ENCODE results near the gene DHRS1. TPM values are rescaled to one million over a fixed set of nuclear protein-coding genes. Genes with fewer than 3 reads are reported as not detected.

DHRS1 gene
- total RNA-seq, 1 experiment from 2014 or later: 8.9 TPM

- Histone ChIP-seq H3K4me3 (ENCODE audit: low read depth in 2 of 2, low read length in 2 of 2) (no peak overlapping the region), H3K27me3 (ENCODE audit: control insufficient read depth, insufficient read depth, low read length) (no peaks in the 10 kb centered on the region), H3K27ac (ENCODE audit: low read length) (no peak overlapping the region), H3K9me3 (ENCODE audit: control insufficient read depth, insufficient read depth, low read depth, low read length) (no peaks in the 10 kb centered on the region), H3K4me1 (ENCODE audit: control insufficient read depth, insufficient read depth, low read length) (no peaks in the 10 kb centered on the region), H3K36me3 (ENCODE audit: control insufficient read depth, insufficient read depth, low read length) (no peaks in the 10 kb centered on the region)
- ATAC-seq: no peak
- intact Hi-C loops (cut with micrococcal nuclease; ENCODE audit: unreplicated experiment) (no loop called here), in situ Hi-C loops (cut with HindIII; ENCODE audit: low pct_unique_long_range_greater_than_20kb, low sequenced_read_pairs) (no loop called here)
- TF ChIP-seq POLR2AphosphoS5 (IDR thresholded peaks at IDR 0.05; ENCODE audit: low read depth, low read length): no peak
- BruUV-seq (replicated peaks): no TSS peak
- DNase-seq (ENCODE audit: low read depth, low spot score): no peak
- ChIA-PET CTCF (interaction anchor here (0.5 kb wide), 1 partner anchor 43 kb away, joined by 3 read pairs; no protein-coding TSS in a partner anchor), POLR2A (no interaction called here)
Observed at GRCh38 chr14:24255931-24256711, 43.5 kb downstream of the DHRS1 start.

GRCh38 chr14:24255438-24255837 lies 44.1 kb downstream of the DHRS1 start:
- Histone ChIP-seq H3K36me3 (ENCODE audit: control insufficient read depth, insufficient read depth, low read length) (no peaks in the 10 kb centered on the region), H3K4me1 (ENCODE audit: control insufficient read depth, insufficient read depth, low read length) (no peaks in the 10 kb centered on the region), H3K27me3 (ENCODE audit: control insufficient read depth, insufficient read depth, low read length) (no peaks in the 10 kb centered on the region), H3K4me3 (ENCODE audit: low read depth in 2 of 2, low read length in 2 of 2) (no peak overlapping the region), H3K9me3 (ENCODE audit: control insufficient read depth, insufficient read depth, low read depth, low read length) (no peaks in the 10 kb centered on the region), H3K27ac (ENCODE audit: low read length) (no peak overlapping the region)
- BruUV-seq (replicated peaks): no TSS peak
- CTCF ChIA-PET: interaction anchor here (0.5 kb wide), 1 partner anchor 43 kb away, joined by 3 read pairs; no protein-coding TSS in a partner anchor
- intact Hi-C loops (cut with micrococcal nuclease; ENCODE audit: unreplicated experiment) (no loop called here), in situ Hi-C loops (cut with HindIII; ENCODE audit: low pct_unique_long_range_greater_than_20kb, low sequenced_read_pairs) (no loop called here)
- ATAC-seq (no peak), DNase-seq (ENCODE audit: low read depth, low spot score) (no peak)
- POLR2A ChIA-PET: no interaction called here
- TF ChIP-seq POLR2AphosphoS5 (IDR thresholded peaks at IDR 0.05; ENCODE audit: low read depth, low read length) (no peak), CTCF (IDR thresholded peaks at IDR 0.05) (no peak), TCF7L2 (IDR thresholded peaks at IDR 0.05; ENCODE audit: low read depth, low read length) (no peak)
- TF ChIP-seq, protein P1, sequence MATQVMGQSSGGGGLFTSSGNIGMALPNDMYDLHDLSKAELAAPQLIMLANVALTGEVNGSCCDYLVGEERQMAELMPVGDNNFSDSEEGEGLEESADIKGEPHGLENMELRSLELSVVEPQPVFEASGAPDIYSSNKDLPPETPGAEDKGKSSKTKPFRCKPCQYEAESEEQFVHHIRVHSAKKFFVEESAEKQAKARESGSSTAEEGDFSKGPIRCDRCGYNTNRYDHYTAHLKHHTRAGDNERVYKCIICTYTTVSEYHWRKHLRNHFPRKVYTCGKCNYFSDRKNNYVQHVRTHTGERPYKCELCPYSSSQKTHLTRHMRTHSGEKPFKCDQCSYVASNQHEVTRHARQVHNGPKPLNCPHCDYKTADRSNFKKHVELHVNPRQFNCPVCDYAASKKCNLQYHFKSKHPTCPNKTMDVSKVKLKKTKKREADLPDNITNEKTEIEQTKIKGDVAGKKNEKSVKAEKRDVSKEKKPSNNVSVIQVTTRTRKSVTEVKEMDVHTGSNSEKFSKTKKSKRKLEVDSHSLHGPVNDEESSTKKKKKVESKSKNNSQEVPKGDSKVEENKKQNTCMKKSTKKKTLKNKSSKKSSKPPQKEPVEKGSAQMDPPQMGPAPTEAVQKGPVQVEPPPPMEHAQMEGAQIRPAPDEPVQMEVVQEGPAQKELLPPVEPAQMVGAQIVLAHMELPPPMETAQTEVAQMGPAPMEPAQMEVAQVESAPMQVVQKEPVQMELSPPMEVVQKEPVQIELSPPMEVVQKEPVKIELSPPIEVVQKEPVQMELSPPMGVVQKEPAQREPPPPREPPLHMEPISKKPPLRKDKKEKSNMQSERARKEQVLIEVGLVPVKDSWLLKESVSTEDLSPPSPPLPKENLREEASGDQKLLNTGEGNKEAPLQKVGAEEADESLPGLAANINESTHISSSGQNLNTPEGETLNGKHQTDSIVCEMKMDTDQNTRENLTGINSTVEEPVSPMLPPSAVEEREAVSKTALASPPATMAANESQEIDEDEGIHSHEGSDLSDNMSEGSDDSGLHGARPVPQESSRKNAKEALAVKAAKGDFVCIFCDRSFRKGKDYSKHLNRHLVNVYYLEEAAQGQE (IDR thresholded peaks at IDR 0.05; ENCODE audit: insufficient read depth in 1 of 2, low read depth in 2 of 2, low read length in 1 of 2): no peak

DNA sequence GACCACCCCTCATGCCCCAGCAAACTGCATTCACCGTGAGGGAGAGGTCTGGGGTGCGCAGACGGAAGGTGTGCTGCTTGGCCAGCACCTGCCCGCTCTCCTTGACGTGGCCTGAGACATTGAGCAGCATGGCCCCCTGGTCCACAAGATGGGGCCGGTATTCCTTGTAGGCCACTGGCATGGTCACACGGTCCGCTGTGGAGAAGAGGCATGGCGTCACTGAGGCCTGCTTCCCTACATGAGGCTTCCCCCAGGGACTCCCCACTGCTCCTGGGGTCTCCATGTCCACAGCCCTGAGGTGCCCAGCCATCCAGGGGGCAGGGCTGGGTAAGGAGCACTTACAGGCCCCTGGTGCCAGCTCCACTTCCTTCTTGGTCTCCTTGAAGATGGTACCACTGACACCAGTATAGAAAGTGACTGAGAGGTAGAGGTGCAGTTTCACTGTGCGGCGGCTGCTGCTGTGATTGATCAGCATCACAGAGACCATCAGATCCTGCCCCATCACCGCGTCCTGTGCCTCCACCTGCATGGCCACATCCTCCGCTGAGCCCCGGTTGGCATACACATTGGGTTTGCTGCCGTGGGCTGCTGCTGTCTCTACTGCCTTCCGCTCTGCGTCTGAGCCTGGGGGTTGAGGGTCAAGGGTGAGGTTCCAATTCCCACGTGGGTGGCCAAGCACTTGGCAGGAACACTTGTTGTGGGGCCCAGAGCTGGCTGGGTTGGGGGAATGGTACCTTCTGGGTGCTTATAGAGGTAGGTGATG lies 44.8 kb downstream of the DHRS1 start:
- no peak for ATAC-seq

More for the DNA sequence above, 44.8 kb downstream of the DHRS1 start:
- TF ChIP-seq CTCF (IDR thresholded peaks at IDR 0.05) (no peak), POLR2AphosphoS5 (IDR thresholded peaks at IDR 0.05; ENCODE audit: low read depth, low read length) (no peak), TCF7L2 (IDR thresholded peaks at IDR 0.05; ENCODE audit: low read depth, low read length) (no peak), SIN3A (IDR thresholded peaks at IDR 0.05; ENCODE audit: borderline replicate concordance, insufficient read depth, low read depth, low read length) (no peak)
- TF ChIP-seq, protein P1 (IDR thresholded peaks at IDR 0.05; ENCODE audit: insufficient read depth in 1 of 2, low read depth in 2 of 2, low read length in 1 of 2): no peak
- BruUV-seq (replicated peaks): no TSS peak
- no peaks in the 10 kb centered on the region for H3K9me3 ChIP-seq (ENCODE audit: control insufficient read depth, insufficient read depth, low read depth, low read length)
- no peak for DNase-seq (ENCODE audit: low read depth, low spot score)
- H3K4me1 ChIP-seq (ENCODE audit: control insufficient read depth, insufficient read depth, low read length): no peaks in the 10 kb centered on the region
- in situ Hi-C loops (cut with HindIII; ENCODE audit: low pct_unique_long_range_greater_than_20kb, low sequenced_read_pairs) (no loop called here), intact Hi-C loops (cut with micrococcal nuclease; ENCODE audit: unreplicated experiment) (no loop called here)
- H3K36me3 ChIP-seq (ENCODE audit: control insufficient read depth, insufficient read depth, low read length): no peaks in the 10 kb centered on the region
- no peaks in the 10 kb centered on the region for H3K27me3 ChIP-seq (ENCODE audit: control insufficient read depth, insufficient read depth, low read length)
- CTCF ChIA-PET: no interaction called here
- H3K4me3 ChIP-seq (ENCODE audit: low read depth in 2 of 2, low read length in 2 of 2): no peak overlapping the region
- no peak overlapping the region for H3K27ac ChIP-seq (ENCODE audit: low read length)
- POLR2A ChIA-PET: no interaction called here

All from Panc1 (cell line).